Measurements from ENCODE around the gene NIT1.

DNA sequence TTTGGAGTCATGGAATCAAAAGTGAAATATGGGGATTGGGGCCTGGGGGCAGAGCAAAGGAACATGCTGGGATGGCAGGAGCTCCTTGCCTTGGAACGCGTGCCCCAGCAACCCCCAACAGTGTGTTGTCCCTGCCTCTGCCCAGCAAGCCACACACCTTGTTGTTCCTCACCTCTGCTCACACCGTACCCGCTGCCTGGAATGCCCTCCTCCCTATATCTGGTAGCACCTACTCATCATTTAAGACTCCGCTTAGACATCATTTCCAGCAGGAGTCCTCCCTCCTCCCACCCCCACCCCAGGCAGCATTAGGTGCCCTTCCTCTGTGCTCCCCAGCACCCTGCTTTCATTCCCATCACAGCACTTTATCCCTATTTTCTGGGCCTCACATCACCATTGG is 36.4 kb upstream of the NIT1 start:
- no peak for TF ChIP-seq GATA2 (IDR thresholded peaks at IDR 0.05; ENCODE audit: low read depth, low read length)
- no peak for TF ChIP-seq GATA3 (IDR thresholded peaks at IDR 0.05; ENCODE audit: low read depth, low read length)

Measured in SH-SY5Y (cell line).